ENCODE results near the gene MAGIX. TPM values are rescaled to one million over a fixed set of nuclear protein-coding genes. Genes with fewer than 3 reads are reported as not detected.

MAGIX gene
- total RNA-seq, 1 experiment from 2014 or later, result 1.00 TPM

DNA sequence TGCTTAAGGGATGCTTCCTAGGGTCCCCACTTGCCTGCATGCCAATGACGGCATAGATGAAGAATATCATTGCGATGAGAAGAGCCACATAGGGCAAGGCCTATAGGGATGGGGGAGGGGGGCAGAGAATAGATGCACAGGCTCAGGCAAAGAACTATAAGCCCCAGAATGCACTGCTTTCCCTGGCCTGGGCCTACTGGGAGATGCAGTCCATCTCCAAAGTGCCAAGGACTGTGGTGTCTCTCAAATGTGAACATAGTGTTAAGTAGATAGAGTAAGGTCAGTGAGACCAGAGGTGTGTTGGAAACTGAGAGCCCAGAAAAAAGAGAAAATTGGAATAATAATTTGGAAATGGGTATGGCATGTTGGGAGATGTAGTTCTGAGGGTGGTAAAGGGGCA is 49.7 kb downstream of the MAGIX start:
- Histone ChIP-seq H3K36me3 (no peaks in the 10 kb centered on the region), H3K4me3 (no peak overlapping the region), H3K27ac (no peak overlapping the region), H3K4me1 (replicated peaks) (no peaks in the 10 kb centered on the region), H3K27me3 (replicated peaks) (no peaks in the 10 kb centered on the region), H3K9me3 (replicated peaks) (no peaks in the 10 kb centered on the region)
- DNase-seq (ENCODE audit: low read depth in 1 of 2, low spot score in 2 of 2), result no peak

DNA sequence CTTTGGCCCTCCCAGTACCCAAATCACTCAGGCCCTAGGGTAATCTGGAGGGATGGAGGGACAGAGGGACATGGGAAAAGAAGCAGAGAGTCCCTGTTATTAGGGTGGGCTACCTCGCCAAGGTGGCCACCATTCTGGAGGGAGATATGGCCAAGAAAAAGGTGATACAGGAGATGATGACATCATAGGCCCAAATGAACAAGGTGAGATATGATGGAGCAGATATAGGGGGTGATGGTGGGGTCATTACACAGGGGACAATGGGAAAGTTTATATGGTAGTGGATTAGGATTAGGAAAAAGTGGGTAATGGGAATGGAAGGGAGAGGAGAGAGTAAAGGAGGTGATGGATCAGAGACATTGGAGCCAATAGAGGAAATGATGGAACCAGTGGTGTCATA is 50.3 kb downstream of the MAGIX start:
- Histone ChIP-seq H3K9me3 (replicated peaks) (no peaks in the 10 kb centered on the region), H3K4me1 (replicated peaks) (no peaks in the 10 kb centered on the region), H3K27ac (no peak overlapping the region), H3K4me3 (no peak overlapping the region), H3K27me3 (replicated peaks) (no peaks in the 10 kb centered on the region), H3K36me3 (no peaks in the 10 kb centered on the region)
- no peak for DNase-seq (ENCODE audit: low read depth in 1 of 2, low spot score in 2 of 2)

DNA sequence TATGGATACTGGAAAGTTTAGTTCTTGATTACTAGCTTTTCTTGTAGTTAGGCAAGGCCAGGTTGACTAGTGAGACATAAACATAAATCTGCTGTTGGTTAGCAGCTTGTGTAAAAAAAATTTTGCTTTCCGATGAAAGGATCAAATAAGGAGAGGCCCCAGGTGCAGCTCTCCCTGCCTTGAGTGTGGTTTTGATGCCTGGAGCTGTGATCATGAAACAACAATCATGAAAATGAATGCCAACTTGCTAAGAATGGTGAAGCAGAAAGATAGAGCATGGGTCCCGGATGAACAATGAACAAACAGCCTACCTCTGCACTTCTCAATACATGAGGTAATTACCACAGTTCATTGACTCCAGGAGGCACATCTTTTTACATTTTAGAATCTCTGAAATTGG is 51.9 kb downstream of the MAGIX start:
- Histone ChIP-seq H3K9me3 (replicated peaks) (no peaks in the 10 kb centered on the region), H3K4me1 (replicated peaks) (no peaks in the 10 kb centered on the region), H3K4me3 (no peak overlapping the region), H3K27me3 (replicated peaks) (no peaks in the 10 kb centered on the region), H3K27ac (no peak overlapping the region), H3K36me3 (no peaks in the 10 kb centered on the region)
- DNase-seq (ENCODE audit: low read depth in 1 of 2, low spot score in 2 of 2), result no peak

DNA sequence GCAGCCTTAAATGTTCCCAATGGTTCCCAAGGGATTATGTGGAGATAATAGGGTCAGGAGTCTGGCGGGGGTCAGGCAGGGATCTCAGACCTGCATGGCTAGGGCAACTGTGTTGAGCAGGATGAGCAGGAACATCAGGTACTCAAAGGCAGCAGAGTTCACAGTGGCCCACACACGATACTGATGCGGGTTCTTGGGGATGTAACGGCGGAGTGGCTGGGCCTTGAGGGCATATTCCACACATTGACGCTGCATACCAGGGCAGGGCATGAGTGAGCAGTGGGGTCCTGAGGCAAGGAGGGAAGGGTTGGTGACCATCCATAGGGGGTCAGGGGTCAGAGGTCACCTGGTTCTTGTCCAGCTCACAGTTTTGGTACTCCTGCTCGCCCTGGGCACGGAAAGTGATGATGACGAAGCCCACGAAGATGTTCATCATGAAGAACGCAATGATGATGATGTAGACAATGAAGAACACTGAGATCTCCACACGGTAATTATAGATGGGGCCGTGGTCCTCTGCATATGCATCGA is 52.5 kb downstream of the MAGIX start:
- no peak overlapping the region for H3K27ac ChIP-seq
- H3K27me3 ChIP-seq (replicated peaks), result no peaks in the 10 kb centered on the region
- H3K9me3 ChIP-seq (replicated peaks), result no peaks in the 10 kb centered on the region
- no peak overlapping the region for H3K4me3 ChIP-seq
- no peaks in the 10 kb centered on the region for H3K4me1 ChIP-seq (replicated peaks)
- DNase-seq (ENCODE audit: low read depth in 1 of 2, low spot score in 2 of 2), result no peak
- H3K36me3 ChIP-seq, result no peaks in the 10 kb centered on the region

Other genes with a start within 250 kb of the MAGIX start
- 8.0 and 10.8 TPM in 2 replicates for gene PIM2, start 243.7 kb upstream of the MAGIX start, total RNA-seq (2014; rRNA removed; shearing (Covaris generic))
- gene OTUD5, start 205.2 kb upstream of the MAGIX start, total RNA-seq (2014; rRNA removed; shearing (Covaris generic)), result 20.0 and 23.9 TPM in 2 replicates
- gene KCND1, start 190.9 kb upstream of the MAGIX start, total RNA-seq (2014; rRNA removed; shearing (Covaris generic)), result 0.18 TPM in 1 of 2 replicates, not detected in the other
- gene GRIPAP1, start 160.5 kb upstream of the MAGIX start, total RNA-seq (2014; rRNA removed; shearing (Covaris generic)), result 17.0 and 19.5 TPM in 2 replicates
- gene TFE3, start 119.4 kb upstream of the MAGIX start, total RNA-seq (2014; rRNA removed; shearing (Covaris generic)), result 43.0 and 64.3 TPM in 2 replicates
- 0.58 TPM in 1 of 2 replicates, not detected in the other for gene CCDC120, start 103.8 kb upstream of the MAGIX start, total RNA-seq (2014; rRNA removed; shearing (Covaris generic))
- gene PRAF2, start 88.8 kb upstream of the MAGIX start, total RNA-seq (2014; rRNA removed; shearing (Covaris generic)), result 5.0 and 5.6 TPM in 2 replicates
- 9.7 and 21.4 TPM in 2 replicates for gene WDR45, start 82.9 kb upstream of the MAGIX start, total RNA-seq (2014; rRNA removed; shearing (Covaris generic))
- gene GPKOW, start 39.0 kb upstream of the MAGIX start, total RNA-seq (2014; rRNA removed; shearing (Covaris generic)), result 32.2 and 47.9 TPM in 2 replicates
- gene PLP2, start 9.1 kb downstream of the MAGIX start, total RNA-seq (2014; rRNA removed; shearing (Covaris generic)), result 48.3 and 63.8 TPM in 2 replicates
- gene PRICKLE3, start 23.6 kb downstream of the MAGIX start, total RNA-seq (2014; rRNA removed; shearing (Covaris generic)), result 2.4 and 3.6 TPM in 2 replicates
- 0.16 and 0.53 TPM in 2 replicates for gene SYP, start 37.4 kb downstream of the MAGIX start, total RNA-seq (2014; rRNA removed; shearing (Covaris generic))
- gene CACNA1F, start 70.6 kb downstream of the MAGIX start, total RNA-seq (2014; rRNA removed; shearing (Covaris generic)), result not detected in 2 replicates
- 11.4 and 13.1 TPM in 2 replicates for gene CCDC22, start 72.7 kb downstream of the MAGIX start, total RNA-seq (2014; rRNA removed; shearing (Covaris generic))
- not detected in 2 replicates for gene FOXP3, start 102.0 kb downstream of the MAGIX start, total RNA-seq (2014; rRNA removed; shearing (Covaris generic))
- 6.5 and 6.8 TPM in 2 replicates for gene PPP1R3F, start 107.0 kb downstream of the MAGIX start, total RNA-seq (2014; rRNA removed; shearing (Covaris generic))
- not detected in 2 replicates for gene GAGE10, start 140.9 kb downstream of the MAGIX start, total RNA-seq (2014; rRNA removed; shearing (Covaris generic))
- gene GAGE12J, start 159.3 kb downstream of the MAGIX start, total RNA-seq (2014; rRNA removed; shearing (Covaris generic)), result not detected in 2 replicates
- not detected in 2 replicates for gene GAGE13, start 168.8 kb downstream of the MAGIX start, total RNA-seq (2014; rRNA removed; shearing (Covaris generic))